HG02852 (cell line): Measurements from ENCODE around the gene WDCP.
"Not testable (repeated sequence)": the region's sequence is repeated elsewhere in the genome, so short reads cannot be mapped to it uniquely, and the experiment has no call there.

Experiments used
- ATAC-seq: cut with Tn5 transposase; IDR thresholded peaks from one replicate; pipeline ENCODE4 v1.9.1; 2021; ENCODE audit warnings: mild to moderate bottlenecking, moderate library complexity; ENCODE audit not compliant: unreplicated experiment

Gene WDCP

GRCh38 chr2:24046930-24047702, at the start of gene WDCP:
WDCP (minus strand) TSS chr2:24047391; CDS start chr2:24039494, 7,897 bp downstream.
- ATAC-seq, result peak; percentile 99

- not testable (repeated sequence) for ATAC-seq
Measured at GRCh38 chr2:24095171-24095677, 48.0 kb upstream of the WDCP start.

- ATAC-seq, result not testable (repeated sequence)
Measured at GRCh38 chr2:24093270-24093669, 46.1 kb upstream of the WDCP start.

- no peak for ATAC-seq
Measured at GRCh38 chr2:24088821-24089359, 41.7 kb upstream of the WDCP start.

GRCh38 chr2:24087032-24087431, 39.8 kb upstream of the WDCP start:
- no peak for ATAC-seq

GRCh38 chr2:24086241-24086640, 39.0 kb upstream of the WDCP start:
- ATAC-seq, result no peak

- ATAC-seq, result no peak
Measured at GRCh38 chr2:24085200-24085489, 38.0 kb upstream of the WDCP start.

- peak; percentile 75 for ATAC-seq
Measured at GRCh38 chr2:24084386-24085199, 37.4 kb upstream of the WDCP start, which contains the start of gene TP53I3. TP53I3 (minus strand) TSS chr2:24084834; CDS start chr2:24084326, 508 bp downstream.

- peak; percentile 75 for ATAC-seq
Measured at GRCh38 chr2:24083567-24084385, 36.6 kb upstream of the WDCP start.

GRCh38 chr2:24082787-24083566, 35.8 kb upstream of the WDCP start:
- ATAC-seq, result no peak

- no peak for ATAC-seq
Measured at GRCh38 chr2:24080701-24081100, 33.5 kb upstream of the WDCP start.

GRCh38 chr2:24077879-24078278, 30.7 kb upstream of the WDCP start:
- ATAC-seq, result no peak

- ATAC-seq, result no peak
Measured at GRCh38 chr2:24077535-24077877, 30.3 kb upstream of the WDCP start.

- ATAC-seq, result peak; percentile 6
Measured at GRCh38 chr2:24076849-24077534, 29.8 kb upstream of the WDCP start.

GRCh38 chr2:24075915-24076848, 29.0 kb upstream of the WDCP start, which contains the start of gene SF3B6:
SF3B6 (minus strand) TSS chr2:24076326; CDS start chr2:24076229, 97 bp downstream.
- peak; percentile 93 for ATAC-seq

GRCh38 chr2:24075259-24075658, 28.1 kb upstream of the WDCP start:
- no peak for ATAC-seq

GRCh38 chr2:24073816-24074215, 26.6 kb upstream of the WDCP start:
- no peak for ATAC-seq

GRCh38 chr2:24072259-24072658, 25.1 kb upstream of the WDCP start:
- ATAC-seq, result no peak
